ENCODE data around the gene ASB9.
"Not testable (repeated sequence)": the region's sequence is repeated elsewhere in the genome, so short reads cannot be mapped to it uniquely, and the experiment has no call there.

The ASB9 gene, protein sequence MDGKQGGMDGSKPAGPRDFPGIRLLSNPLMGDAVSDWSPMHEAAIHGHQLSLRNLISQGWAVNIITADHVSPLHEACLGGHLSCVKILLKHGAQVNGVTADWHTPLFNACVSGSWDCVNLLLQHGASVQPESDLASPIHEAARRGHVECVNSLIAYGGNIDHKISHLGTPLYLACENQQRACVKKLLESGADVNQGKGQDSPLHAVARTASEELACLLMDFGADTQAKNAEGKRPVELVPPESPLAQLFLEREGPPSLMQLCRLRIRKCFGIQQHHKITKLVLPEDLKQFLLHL

DNA sequence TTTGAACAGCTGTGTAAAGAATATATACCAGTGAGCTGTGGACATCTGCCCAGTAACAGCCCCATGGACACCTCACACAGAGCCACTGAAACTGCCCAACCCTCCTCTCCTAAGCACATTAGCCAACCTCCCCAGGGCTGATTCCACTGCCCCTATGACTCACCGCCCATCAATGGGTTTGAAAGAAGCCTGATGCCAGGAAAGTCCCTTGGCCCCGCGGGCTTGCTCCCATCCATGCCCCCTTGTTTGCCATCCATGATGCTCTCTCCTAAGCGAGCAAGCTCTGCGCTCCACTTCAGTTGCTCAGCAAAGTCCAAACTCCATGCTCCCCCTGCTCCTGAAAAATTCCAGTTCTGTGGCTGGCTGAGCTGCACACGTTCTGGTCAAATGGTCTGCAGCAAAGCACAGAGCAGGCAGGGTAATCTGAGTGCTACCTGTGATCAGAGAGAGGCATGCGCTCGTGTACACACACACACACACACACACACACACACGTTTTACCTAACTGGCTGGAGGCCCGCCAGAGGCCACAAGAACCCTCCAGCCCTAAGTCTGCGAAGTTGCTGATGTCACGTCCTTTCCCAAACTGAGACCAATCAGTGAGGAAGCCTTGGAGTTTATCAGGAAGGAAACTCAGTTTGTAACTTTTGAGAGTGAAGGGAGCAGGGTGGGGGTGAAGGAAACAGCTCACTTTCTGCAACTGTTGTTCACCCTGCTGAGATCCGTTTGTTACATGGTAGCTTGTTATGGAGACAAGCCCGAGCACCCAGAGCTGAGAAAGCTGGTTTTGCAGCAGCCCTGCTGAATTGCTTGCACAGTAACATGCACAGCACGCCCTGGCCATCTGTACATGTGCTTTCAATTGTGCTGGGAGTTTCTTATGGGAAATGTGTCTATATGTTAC, at the start of gene ASB9:
Gene ASB9 (minus strand): TSS at position 466 of the 904 bp plus-strand sequence. CDS start 209 bp downstream, at position 257.
- no peak for DNase-seq

DNA sequence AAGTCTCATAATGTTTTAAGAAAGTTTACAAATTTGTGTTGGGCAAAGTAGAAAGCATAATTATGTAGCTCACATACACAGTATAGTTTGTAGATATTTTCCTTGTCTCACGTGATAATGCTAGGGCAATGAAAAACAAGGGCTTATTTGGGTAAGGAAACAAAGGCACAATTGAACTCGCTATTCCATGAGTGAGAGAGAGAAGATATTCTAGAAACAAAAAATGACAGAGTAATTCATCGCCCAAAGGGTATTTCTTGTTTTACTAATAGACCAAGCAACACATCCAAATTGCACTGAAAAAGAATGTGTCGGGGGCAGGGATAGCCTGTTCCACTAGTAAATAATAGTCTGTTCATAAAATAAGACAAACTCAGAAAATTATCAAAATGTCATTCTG, 49.2 kb upstream of the ASB9 start:
- DNase-seq = no peak

DNA sequence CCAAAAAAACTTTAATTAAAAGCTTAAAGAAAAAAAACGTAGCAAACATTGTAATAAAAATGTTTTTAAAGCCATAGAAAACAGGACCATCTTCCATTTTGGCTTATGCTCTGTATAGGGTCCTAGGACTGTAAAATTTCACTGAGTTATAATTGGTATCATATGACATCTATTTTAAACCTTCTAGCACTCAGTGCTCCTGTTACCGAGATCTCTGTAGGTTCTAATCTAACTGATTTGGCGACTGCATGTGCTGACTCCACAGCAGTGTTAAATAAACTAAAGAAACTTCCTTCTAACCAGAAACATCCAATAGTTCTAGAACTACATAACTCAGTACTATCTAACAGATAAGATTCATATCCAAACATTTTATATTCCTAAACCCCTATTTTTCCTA, 45.6 kb upstream of the ASB9 start, which contains the start of gene ASB11:
Gene ASB11 (minus strand): TSS at position 132 of the 400 bp plus-strand sequence. CDS start 35 bp downstream, at position 97.
- no peak for DNase-seq

DNA sequence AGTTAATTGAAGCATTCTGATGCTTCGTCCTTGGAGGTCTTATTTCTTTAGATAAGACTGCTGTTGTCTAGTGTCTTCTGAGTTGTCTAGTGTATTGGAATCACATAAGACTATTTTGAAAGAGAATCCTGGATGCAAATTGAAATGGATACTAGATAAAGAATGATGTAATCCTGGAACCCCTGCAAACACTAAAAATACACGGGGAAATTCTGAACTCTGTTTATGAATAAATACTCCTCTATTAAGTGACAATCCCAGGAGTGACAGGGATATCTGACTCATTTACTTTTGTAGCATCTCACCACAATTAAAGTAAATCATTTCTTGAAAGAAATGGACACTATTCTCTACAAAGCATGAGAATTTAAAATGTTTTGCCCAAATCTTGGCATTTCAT, 44.6 kb upstream of the ASB9 start:
- DNase-seq = no peak

DNA sequence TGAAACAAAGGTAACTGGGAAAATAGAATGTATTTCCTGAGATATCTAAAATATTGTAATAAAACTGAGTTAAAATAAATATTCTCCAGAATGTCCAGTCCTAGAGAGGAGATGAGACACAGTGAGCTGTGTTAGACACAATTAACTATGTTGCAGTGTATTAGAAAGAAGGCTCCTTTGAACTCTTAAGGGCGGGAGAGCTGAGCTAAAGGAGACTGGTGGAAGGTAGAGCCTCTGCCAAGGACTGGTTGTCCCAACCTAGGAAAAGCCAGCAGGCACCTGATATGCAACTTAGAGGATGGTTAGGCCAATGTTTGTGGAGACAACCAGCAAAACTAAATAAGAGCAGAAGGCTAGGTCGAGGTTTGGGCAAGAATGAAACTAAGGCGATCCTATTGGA, 41.2 kb upstream of the ASB9 start:
- DNase-seq = no peak

DNA sequence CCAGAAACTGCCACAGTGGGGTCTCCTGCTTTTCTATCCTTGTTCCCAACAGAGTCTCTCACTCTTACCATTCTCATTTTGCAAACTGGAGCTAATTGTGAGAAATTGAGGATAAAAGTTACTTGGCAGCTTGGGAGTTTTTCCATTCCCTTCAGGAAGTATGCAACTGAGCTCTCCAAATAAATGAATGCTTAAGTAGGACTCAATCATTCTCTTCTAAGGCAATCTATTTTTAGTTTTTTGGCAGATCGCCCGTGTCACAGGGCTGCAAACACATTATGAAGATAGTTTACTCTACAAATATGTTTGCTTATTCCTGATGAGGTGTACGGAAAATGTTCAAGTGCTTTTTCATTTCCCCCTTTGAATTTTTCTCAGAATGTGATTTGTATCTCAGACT, 40.2 kb upstream of the ASB9 start:
- no peak for DNase-seq

DNA sequence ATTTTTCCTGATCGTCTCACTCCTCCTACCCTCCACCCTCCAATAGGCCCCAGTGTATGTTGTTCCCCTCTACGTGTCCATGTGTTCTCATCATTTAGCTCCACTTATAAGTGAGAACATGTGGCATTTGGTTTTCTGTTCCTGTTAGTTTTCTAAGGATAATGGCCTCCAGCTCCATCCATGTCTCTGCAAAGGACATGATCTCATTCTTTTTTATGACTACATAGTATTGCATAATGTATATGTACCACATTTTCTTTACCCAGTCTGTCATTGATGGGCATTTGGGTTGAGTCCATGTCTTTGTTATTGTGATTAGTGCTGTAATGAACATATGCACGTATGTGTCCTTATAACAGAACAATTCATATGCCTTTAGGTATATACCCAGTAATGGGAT, 36.0 kb upstream of the ASB9 start:
- not testable (repeated sequence) for DNase-seq

DNA sequence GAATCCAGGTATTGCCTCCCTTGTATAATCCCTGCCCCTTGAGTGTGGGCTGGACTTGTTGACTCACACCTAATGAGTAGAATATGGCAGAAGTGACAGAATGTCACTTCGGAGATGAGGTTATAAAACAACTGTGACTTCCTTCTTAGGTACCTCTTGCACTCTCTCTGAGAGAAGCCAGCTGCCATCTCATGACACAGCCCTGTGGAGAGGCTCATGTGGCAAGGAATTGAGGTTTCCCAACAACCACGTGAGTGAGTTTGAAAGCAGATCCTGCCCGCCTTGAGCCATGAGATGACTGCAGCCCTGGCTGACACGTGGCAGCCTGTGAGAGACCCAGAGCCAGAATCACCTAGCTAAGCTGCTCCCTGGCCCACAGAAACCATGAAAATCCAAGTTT, 32.0 kb upstream of the ASB9 start:
- no peak for DNase-seq

DNA sequence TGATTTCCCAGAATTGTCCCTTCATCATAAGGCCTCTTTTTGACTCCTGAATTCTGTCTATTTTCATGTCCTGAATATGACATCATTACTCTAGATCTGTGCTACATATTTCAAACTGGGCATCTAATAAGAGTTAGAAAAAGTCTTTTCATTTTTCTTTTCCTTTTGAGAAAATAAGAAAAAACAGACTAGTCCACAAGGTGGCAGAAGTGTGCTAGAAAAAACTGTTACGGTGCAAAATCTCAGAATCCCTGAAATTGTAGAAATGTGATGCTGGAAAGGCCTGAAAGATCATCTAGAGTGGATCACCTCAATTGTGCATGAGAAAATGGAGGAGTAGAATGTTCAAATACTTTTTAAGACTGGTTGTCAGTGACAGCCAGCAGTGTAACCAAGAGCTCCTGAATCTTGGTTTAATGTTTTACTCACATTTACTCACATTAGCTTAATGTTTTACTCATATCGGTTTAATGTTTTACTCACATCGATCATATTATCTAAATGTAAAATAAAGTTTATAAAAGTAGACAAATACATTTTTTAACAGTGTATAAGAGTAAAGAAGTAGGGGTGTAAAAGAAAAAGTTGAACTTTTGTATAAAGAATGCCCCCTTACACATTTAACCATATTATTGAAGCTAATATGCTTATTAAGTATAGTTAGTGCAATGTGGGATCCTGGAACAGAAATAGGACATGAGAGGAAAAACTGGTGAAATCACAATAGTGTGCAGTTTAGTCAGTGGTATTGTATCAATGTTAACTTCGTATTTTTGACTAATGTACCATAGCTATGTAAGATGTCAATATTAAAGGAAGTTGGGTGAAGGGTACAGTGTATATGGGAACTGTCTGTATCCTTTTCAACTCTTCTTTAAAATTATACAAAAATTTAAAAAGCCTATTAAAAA, 30.3 kb upstream of the ASB9 start:
- no peak for DNase-seq

DNA sequence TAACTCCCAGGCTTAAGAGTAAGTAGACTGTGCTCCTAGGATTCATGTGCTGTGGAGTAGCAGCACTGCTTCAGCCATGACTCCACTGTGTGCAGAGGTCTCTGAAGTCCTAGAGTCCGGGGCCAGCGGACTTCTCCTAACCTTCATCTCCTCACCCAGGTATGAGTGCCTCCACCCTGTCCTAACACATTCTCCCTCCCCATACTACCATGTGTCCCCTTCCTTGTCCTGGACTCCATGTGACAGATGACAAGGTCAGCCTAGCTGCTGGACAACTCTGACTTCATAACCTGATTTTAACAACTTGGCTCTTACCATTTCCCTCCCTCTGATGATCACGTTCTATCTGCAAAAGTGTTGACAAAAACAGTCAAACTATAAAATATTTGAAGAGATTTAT, 28.9 kb upstream of the ASB9 start:
- DNase-seq = no peak

DNA sequence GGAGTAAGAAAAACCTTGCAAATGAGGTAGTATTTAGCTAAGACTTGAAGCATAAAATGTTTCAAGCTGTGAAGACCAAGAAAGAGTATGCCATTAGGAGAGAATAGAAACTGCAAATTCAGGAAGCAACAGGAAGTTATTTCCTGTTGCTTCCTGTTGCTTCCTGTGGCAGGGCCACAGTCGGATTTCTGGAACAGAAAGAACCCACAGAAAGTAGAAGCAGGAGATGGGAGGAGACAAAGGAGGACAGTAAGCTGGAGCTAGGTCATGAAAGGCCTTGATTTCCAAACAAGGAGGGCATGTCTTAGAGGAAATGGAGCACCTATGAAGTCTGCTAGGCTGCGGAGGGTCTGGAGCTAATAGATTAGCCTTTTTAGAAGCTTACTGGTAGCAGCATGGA, 28.3 kb upstream of the ASB9 start:
- no peak for DNase-seq

DNA sequence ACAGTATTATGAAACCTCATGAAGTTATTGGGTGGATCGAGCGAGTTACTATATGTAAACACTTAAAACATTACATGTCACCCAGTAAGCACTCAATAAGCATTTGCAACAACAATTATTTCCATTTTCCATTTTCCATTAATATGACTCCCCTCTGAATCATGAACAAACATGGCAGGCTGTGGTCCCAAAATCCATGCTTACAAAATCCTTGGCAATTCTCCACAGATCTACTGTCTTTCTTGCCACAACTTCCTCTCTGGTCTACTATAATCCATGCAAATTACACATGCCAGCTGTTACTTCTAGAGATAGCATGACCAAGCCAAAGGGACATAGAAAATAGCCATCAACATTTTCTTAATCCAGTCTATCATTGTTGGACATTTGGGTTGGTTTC, 23.6 kb upstream of the ASB9 start:
- DNase-seq = no peak

DNA sequence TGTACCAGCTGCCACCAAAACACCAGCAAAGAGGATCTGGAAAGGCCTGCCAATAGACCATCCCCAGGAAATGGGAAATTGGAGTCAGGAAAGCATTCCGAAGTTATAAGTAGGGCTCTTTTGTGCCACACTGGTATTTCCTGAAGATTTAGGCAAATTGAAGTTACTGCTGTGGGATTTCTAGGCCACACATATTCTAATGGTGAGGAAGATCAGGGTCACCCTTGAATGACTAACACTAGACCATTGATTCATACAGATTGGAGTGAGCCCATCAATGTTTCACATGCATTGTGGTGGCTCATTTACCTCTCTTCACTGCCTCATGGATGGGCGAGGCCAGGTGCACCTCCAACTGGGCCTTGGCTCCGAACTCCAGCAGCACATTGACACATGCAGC, 23.0 kb upstream of the ASB9 start:
- no peak for DNase-seq

DNA sequence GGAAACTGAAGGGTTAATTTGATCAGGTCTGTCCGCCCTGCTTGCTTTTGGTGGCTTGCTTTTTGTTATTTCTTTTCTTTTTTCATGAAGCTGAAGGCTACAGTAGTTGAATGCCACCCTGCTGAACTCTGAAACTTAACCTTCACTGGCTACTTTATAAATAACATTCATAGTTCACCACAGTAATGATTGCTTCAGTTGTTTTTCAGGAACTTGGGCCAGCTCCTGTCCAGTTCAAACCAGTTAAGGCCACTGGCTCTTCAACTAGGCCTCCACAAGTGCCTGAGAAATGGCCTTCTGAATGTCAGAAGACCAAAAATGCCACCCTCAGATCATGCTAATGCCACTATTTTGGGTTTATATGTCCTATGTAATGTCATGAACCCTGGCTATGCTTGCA, 7.7 kb upstream of the ASB9 start:
- DNase-seq = no peak

DNA sequence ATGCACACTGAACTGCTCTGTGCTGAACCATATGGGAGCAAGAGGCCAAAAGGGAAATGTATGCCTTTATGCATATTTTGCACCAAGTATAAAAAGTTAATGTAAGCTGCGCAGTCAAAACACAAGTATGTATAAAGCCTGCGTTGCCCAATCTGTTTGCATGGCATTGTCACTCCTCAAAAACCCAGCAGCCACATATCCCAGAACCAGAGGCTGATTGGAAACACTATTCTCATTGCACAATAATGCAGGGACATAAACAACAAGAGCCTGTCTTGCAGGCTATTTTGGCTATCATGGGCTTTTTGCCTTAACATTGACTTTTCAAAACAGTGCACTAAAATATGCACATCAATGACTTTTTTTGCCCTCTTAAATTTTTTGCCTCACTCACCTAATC, 5.1 kb upstream of the ASB9 start:
- DNase-seq = no peak

DNA sequence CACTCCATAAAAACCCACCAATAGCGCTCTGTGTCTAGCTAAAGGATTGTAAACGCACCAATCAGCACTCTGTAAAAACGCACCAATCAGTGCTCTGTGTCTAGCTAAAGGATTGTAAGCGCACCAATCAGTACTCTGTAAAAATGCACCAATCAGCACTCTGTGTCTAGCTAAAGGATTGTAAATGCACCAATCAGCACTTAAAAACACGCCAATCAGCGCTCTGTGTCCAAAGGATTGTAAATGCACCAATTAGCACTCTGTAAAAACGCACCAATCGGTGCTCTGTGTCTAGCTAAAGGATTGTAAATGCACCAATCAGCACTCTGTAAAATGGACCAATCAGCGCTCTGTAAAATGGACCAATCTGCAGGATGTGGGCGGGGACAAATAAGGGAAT, 3.4 kb upstream of the ASB9 start:
- DNase-seq = not testable (repeated sequence)

DNA sequence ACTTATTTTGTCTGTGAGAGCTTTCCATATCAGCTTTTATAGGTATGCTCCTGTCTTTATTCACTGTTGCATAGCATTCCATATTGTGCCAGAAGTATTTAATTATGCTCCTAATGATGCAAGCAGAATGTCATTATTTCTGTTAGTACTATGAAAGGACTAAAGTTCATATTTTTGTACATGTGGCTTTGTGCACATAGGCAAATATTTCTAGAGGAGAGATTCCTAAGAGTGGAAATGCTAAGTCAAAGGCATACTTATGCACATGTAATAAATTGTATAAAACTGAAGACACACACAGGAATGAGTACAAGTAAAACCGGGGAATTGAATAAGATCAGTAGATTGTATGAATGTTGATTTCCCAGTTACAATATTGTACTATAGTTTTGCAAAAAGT, 1.9 kb upstream of the ASB9 start:
- DNase-seq = no peak

DNA sequence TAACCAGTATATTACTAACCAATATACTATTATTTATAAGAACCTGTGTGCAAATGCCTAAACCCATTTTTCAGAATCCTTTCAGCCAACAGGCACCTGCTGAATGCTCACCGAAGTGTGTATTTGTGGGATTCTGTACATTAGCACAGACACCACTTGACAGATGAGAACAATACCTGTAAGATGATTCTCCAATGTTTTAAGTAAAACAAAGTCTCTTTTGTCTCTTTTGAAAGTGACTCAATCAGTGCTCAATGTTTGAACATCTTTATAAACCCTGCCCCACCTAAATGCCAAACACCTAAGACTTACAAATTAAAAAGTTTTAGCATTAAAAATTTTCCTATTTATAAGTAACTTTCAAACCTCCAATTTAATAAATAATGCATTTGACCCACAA, 763 bp downstream of the ASB9 start:
- DNase-seq = no peak

DNA sequence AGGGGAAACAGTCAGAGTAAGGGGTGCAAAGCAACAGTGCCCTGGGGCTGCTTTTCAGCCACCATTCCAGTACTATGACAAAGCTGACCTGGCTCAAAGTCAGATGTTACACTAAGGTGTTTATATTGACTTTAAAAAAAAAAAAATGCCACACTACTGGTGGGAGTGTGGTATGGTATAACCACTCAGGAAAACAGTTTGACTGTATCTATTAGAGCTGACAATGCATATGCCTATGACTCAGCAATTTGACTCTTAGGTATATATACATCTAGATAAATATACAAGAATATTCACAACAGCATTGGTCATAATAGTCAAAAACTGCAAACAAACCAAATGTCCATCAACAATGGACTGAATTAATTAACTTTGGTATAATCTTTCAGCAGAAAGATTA, 15.0 kb downstream of the ASB9 start:
- DNase-seq = no peak

DNA sequence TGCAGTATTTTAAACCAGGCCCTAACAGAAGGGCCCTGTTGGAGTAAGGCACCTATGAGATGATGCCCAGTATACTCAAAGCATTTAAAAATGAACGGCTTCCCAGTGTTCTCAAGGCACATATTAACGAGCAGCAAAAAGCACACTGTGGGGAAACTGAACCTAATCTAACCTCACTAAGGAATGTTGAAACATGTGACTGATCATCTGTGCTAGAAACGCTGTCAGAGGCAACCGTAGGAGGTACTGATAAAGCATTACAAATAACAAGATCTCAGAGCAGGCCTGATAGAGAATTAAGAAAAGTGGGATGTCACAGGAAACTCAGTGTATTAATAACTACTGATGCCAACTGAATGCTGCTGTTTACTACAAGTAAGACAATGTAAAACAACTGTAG, 24.0 kb downstream of the ASB9 start:
- DNase-seq = no peak

DNA sequence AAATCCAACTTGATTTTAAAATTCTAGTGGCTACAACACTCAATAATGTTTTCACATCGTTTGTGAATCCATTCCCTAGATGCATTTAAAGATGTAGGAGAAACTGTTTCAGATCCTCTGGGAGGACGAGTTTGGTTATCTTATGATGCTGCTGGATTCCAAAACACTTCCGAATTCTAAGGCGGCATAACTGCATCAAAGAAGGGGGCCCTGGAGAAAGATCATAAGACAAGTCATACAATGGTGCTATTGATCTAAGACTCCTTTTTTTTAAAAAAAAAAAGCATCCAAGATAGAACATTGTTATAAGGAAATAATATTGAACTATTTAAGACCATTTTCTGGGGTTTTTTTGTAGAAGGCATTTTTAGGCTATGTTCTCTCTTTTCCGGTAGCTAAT, 25.5 kb downstream of the ASB9 start:
- no peak for DNase-seq

DNA sequence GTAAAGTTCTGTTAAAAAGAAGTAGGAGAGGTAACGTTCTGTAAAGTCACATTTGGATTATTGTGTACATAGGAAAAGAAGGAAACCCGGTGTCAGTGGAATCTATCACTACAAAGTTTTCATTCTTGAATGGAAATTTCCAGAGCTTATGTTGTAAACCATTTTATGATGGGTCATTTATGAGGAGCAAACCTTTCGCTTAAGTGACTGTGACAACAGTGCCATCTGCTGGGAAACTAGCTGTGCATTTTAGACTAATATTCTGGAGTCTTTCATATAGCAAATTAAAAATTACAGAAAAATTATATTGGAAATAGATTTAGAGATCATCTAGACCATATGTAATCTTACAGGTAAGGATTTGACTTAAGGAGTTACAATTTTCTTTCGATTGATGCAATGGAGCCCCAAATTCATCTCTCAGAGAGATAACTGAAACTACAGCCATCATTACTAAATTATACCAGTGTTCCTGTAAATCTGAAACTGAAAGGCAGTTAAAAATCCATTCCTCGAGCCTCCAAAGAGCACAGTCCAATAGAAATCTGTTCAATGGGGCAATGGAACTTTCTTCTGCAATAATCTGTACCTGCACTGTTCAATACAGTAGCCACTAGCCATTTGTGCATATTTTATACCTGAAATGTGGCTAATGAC, 26.9 kb downstream of the ASB9 start:
- DNase-seq = peak; percentile 41 to 42

DNA sequence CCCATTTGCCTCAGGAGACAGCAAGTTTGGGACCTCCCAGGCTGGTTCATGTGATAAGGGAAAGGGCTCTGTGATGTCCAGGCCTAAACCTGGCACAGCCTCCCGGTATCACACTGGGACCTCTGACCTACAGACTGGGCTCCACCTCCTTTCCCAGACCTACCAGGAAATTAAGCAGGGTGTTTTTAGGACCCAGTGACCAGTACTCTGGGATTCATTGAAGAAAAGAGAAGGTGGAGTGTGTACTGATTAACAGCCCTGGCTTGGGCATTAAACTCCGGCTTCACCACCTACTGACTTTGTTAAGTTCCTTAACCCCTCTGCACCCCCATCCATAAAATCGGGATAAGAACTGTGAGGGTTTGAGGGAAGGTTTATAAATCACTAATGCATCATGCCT, 28.6 kb downstream of the ASB9 start:
- no peak for DNase-seq

Data from activated CD4-positive, alpha-beta T cell treated with anti-CD3 and anti-CD28 coated beads, Interleukin-2, amount 50 U/mL, for 4 hours (primary cell).